Mucosa of descending colon (tissue), 3 donors: ENCODE measurements around the gene WDR17. TPM values are rescaled to one million over a fixed set of nuclear protein-coding genes. Genes with fewer than 3 reads are reported as not detected.

ENCODE experiments used
- ATAC-seq: fragments of 200-7000 bp; cut with Tn5 transposase; one replicate; pipeline ENCODE4 v1.9.1; 2020; ENCODE audit warnings: mild to moderate bottlenecking, moderate library complexity
- DNase-seq, 3 donors: peaks; one replicate each; pipeline ENCODE4 v3.0.0-alpha.2; 2020
- H3K36me3 ChIP-seq: fragments of 200-600 bp; one replicate; pipeline ENCODE4 v1.8.0; 2021; ENCODE audit warnings: low read depth, mild to moderate bottlenecking
- H3K4me1 ChIP-seq: fragments of 200-600 bp; one replicate; pipeline ENCODE4 v1.8.0; 2021; ENCODE audit warnings: low read depth, mild to moderate bottlenecking
- H3K4me3 ChIP-seq: fragments of 200-600 bp; one replicate; pipeline ENCODE4 v1.8.0; 2021; ENCODE audit warnings: mild to moderate bottlenecking
- H3K9me3 ChIP-seq: fragments of 200-600 bp; one replicate; pipeline ENCODE4 v1.8.0; 2021; ENCODE audit warnings: mild to moderate bottlenecking
- intact Hi-C, 2 donors: fragments of 100-400 bp; cut with DNase I in 1 of 2; cut with micrococcal nuclease in 1 of 2; formaldehyde crosslinking; loops; one replicate each; pipeline versions ENCODE4 v1.11.0 to v1.11.1; 2022; cut with DNase I, micrococcal nuclease
- total RNA-seq, 3 donors: library from RNA; stranded (reverse); fragmentation: NEBNext Ultra II Directional in 2 of 3; extraction: Animal tissue kit (Norgen Biotek cat#: 25700) in 2 of 3; gene quantifications; one replicate each; pipeline versions ENCODE4 v1.2.1 to v1.2.4, GENCODE V29; 2021 to 2023
- TF ChIP-seq, protein P1 (sequence below): fragments of 200-600 bp; IDR thresholded peaks from one replicate; pipeline ENCODE4 v1.8.0; 2022; ENCODE audit warnings: antibody characterized with exemption, mild to moderate bottlenecking
- donor health status: DM: no; HTN: no; CAD: no; lungs with moderate emphysema.
- donor health status: DM: no; HTN: no; CAD: no.
- donor health status: DM: no; HTN: yes; CAD: no.

WDR17 gene
- total RNA-seq, 3 donors from 2014 or later, result 1.8 to 4.9 (median 2.4) TPM

DNA sequence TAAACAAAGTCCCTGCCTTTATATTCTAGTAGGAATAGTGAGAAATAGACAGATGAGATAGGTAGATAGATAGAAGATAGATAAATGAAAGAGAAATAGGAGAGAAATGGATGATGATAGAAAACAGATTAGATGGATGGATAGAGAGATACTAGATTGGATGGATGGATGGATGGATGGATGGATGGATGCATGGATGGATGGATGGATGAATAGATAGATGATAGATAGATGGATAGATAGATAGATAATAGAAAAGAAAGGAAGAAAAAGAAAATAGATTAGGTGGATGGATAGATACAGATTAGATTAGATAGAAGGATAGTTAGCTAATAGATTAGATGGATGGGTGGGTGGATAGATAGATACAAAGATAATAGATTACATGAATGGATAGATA lies 33.2 kb upstream of the WDR17 start:
- Histone ChIP-seq H3K4me1 (no peaks in the 10 kb centered on the region), H3K36me3 (no peaks in the 10 kb centered on the region), H3K9me3 (no peaks in the 10 kb centered on the region), H3K4me3 (no peak overlapping the region)
- DNase-seq, result no peak
- no peak for ATAC-seq
- TF ChIP-seq, protein P1, sequence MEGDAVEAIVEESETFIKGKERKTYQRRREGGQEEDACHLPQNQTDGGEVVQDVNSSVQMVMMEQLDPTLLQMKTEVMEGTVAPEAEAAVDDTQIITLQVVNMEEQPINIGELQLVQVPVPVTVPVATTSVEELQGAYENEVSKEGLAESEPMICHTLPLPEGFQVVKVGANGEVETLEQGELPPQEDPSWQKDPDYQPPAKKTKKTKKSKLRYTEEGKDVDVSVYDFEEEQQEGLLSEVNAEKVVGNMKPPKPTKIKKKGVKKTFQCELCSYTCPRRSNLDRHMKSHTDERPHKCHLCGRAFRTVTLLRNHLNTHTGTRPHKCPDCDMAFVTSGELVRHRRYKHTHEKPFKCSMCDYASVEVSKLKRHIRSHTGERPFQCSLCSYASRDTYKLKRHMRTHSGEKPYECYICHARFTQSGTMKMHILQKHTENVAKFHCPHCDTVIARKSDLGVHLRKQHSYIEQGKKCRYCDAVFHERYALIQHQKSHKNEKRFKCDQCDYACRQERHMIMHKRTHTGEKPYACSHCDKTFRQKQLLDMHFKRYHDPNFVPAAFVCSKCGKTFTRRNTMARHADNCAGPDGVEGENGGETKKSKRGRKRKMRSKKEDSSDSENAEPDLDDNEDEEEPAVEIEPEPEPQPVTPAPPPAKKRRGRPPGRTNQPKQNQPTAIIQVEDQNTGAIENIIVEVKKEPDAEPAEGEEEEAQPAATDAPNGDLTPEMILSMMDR, result no peak
- intact Hi-C loops, result no loop called here

DNA sequence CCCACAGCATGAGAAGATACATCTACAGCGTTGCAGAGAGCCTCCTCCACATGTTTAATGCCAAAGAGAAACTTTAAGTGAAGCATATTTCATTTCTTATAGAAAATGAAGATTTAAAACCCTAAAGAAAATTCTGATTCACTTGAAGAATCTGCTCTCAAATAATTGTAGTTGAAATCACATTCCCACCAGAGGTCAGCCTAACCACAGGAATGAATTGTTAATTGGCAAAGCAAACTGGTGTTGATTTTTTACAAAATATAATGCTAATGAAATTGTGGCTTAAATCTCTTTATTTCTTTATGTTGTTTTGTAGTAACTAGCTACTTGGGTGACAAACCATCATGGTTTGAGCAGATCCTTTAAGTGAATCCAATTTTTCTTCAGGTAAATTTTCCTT lies 31.1 kb upstream of the WDR17 start:
- TF ChIP-seq, protein P1, result no peak
- Histone ChIP-seq H3K4me3 (no peak overlapping the region), H3K9me3 (no peaks in the 10 kb centered on the region), H3K4me1 (no peaks in the 10 kb centered on the region), H3K36me3 (no peaks in the 10 kb centered on the region)
- ATAC-seq, result no peak
- DNase-seq, result peak in 1 of 3 donors; percentile 15
- intact Hi-C loops, result no loop called here

DNA sequence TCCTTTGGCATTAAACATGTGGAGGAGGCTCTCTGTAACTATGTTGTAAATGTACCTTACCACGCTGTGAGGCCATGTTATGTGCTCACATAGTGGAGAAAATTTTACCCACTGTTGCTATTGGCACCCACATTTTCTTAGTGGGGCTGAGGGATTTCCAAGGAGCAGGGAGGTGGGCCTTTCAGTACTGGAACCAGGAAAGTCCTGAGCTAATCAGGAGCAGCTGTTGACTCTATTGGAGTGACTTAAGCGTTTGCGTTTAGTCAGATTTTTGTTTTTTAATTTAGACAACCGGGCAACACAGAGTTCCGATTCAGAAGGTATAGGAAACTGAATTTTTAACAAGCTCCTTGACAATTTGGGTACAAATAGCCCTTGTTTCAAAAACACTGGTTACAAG lies 30.7 kb upstream of the WDR17 start:
- TF ChIP-seq, protein P1, result no peak
- no peak for DNase-seq
- Histone ChIP-seq H3K9me3 (no peaks in the 10 kb centered on the region), H3K4me3 (no peak overlapping the region), H3K36me3 (no peaks in the 10 kb centered on the region), H3K4me1 (no peaks in the 10 kb centered on the region)
- intact Hi-C loops, result no loop called here
- no peak for ATAC-seq

DNA sequence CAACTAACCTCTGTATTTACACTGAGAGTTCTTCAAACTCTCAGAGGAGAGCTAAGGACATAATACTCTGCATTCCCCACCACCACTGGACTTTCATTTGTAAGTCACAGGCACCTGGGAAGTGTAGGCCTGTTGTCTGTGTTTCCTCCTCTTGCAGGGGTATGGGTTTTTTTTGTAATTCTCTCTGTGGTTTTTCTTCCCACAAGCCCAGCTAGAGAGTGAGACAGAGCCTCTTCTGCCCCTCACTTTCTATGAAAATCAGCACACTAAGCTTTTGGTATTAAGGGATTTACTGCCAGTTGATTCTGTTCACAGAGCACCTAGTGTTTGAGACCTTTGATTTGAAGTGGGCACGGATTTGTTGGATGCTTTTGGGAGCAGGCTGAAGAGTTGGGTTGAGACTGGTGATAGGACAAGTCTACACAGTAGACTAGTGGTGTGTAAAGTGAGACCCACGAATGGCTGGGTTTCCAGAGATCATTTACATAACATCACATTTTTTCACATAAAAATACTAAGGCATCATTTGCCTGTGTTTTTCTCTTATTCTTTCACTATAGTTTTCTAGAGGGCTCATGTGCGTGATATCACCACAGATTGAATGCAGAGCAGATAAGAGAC lies 28.9 kb upstream of the WDR17 start:
- no peaks in the 10 kb centered on the region for H3K36me3 ChIP-seq
- intact Hi-C loops, result no loop called here
- TF ChIP-seq, protein P1, result no peak

DNA sequence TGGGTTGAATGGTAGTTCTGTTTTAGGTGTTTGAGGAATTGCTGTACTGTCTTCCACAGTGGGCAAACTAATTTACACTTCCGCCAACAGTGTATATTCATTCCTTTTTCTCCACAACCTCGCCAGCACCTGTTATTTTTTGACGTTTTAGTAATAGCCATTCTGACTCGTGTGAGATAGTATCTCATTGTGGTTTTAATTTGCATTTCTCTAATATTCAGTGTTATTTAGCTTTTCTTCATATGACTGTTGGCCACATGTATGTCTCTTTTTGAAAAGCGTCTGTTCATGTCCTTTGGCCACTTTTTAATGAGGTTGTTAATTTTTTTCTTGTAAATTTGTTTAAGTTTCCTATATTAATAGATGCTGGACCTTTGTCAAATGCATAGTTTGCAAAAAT lies 26.9 kb upstream of the WDR17 start:
- intact Hi-C loops, result no loop called here
- no peak for ATAC-seq
- H3K4me1 ChIP-seq, result no peaks in the 10 kb centered on the region

More for the DNA sequence above, 28.9 kb upstream of the WDR17 start:
- Histone ChIP-seq H3K9me3 (no peaks in the 10 kb centered on the region), H3K4me3 (no peak overlapping the region), H3K4me1 (no peaks in the 10 kb centered on the region)
- no peak for ATAC-seq
- no peak for DNase-seq

More for the DNA sequence above, 26.9 kb upstream of the WDR17 start:
- H3K4me3 ChIP-seq, result no peak overlapping the region
- TF ChIP-seq, protein P1, result no peak
- H3K9me3 ChIP-seq, result no peaks in the 10 kb centered on the region
- no peak for DNase-seq
- H3K36me3 ChIP-seq, result no peaks in the 10 kb centered on the region
